GM19438 (cell line): ENCODE results near the gene FERMT3.

ENCODE experiments used
- ATAC-seq: cut with Tn5 transposase; IDR thresholded peaks from one replicate; pipeline ENCODE4 v1.9.1; 2021; ENCODE audit warnings: low read depth; ENCODE audit not compliant: unreplicated experiment

Gene FERMT3

GRCh38 chr11:64218628-64219353 lies 12.3 kb downstream of the FERMT3 start:
- ATAC-seq: no peak

GRCh38 chr11:64219354-64219684 lies 12.8 kb downstream of the FERMT3 start:
- no peak for ATAC-seq

- ATAC-seq: no peak
These were observed 13.2 kb downstream of the FERMT3 start for GRCh38 chr11:64219755-64220154.

GRCh38 chr11:64220271-64220670 lies 13.8 kb downstream of the FERMT3 start:
- no peak for ATAC-seq

GRCh38 chr11:64220798-64221197 lies 14.3 kb downstream of the FERMT3 start:
- ATAC-seq: no peak

GRCh38 chr11:64222651-64223000 lies 16.1 kb downstream of the FERMT3 start:
- ATAC-seq: no peak

- no peak for ATAC-seq
These were observed 16.6 kb downstream of the FERMT3 start for GRCh38 chr11:64223001-64223651.

- no peak for ATAC-seq
These were observed 17.8 kb downstream of the FERMT3 start for GRCh38 chr11:64224151-64224890.

GRCh38 chr11:64224891-64225607 lies 18.5 kb downstream of the FERMT3 start:
- no peak for ATAC-seq

- peak; percentile 39 for ATAC-seq
These were observed 19.3 kb downstream of the FERMT3 start, which contains the start of the genes NUDT22 and TRPT1 for GRCh38 chr11:64225608-64226506. Gene NUDT22, plus strand, starts transcription at chr11:64226274. Its CDS starts 379 bp downstream, at chr11:64226653. Gene TRPT1, minus strand, starts transcription at chr11:64226186. Its CDS starts 326 bp downstream, at chr11:64225860.

- no peak for ATAC-seq
These were observed 20.1 kb downstream of the FERMT3 start for GRCh38 chr11:64226507-64227051.

GRCh38 chr11:64227405-64227956 lies 21.0 kb downstream of the FERMT3 start:
- ATAC-seq: no peak

- ATAC-seq: no peak
These were observed 22.7 kb downstream of the FERMT3 start for GRCh38 chr11:64229090-64229743.

- ATAC-seq: no peak
These were observed 23.2 kb downstream of the FERMT3 start for GRCh38 chr11:64229744-64230170.

GRCh38 chr11:64230171-64230984 lies 23.9 kb downstream of the FERMT3 start, which contains the start of gene DNAJC4:
Gene DNAJC4, plus strand, starts transcription at chr11:64230548. Its CDS starts 307 bp downstream, at chr11:64230855.
- ATAC-seq: peak; percentile 46

GRCh38 chr11:64230985-64231365 lies 24.5 kb downstream of the FERMT3 start:
- no peak for ATAC-seq

- no peak for ATAC-seq
These were observed 25.0 kb downstream of the FERMT3 start for GRCh38 chr11:64231546-64231945.
